HepG2 (cell line): ENCODE results near the gene ZNF544. TPM values are rescaled to one million over a fixed set of nuclear protein-coding genes. Genes with fewer than 3 reads are reported as not detected.

ENCODE experiments used
- ARID5B ChIP-seq: IDR thresholded peaks from 2 replicates; pipeline ENCODE4 v1.4.0; 2020; ENCODE audit warnings: mild to moderate bottlenecking, missing genetic modification reagents
- BORCS8-MEF2B ChIP-seq: sonication (generic); formaldehyde crosslinking; IDR thresholded peaks from 2 replicates; pipeline ENCODE4 v1.8.0; 2022; ENCODE audit warnings: mild to moderate bottlenecking, missing genetic modification reagents
- CREB1 ChIP-seq, 2 experiments: fragments of 450-650 bp in 1 of 2; IDR thresholded peaks; 2 replicates each; pipeline ENCODE4 v1.6.1; 2016 to 2017; ENCODE audit warnings: control low read depth in 1 of 2, mild to moderate bottlenecking in 1 of 2, missing compliant biosample characterization in 1 of 2, missing genetic modification characterization in 1 of 2
- DNMT3B ChIP-seq: conservative IDR thresholded peaks from 2 replicates; pipeline ENCODE4 v1.6.1; 2016; ENCODE audit warnings: missing biosample characterization, control low read depth
- POLR2AphosphoS2 ChIP-seq: IDR thresholded peaks from 2 replicates; pipeline ENCODE4 v1.6.1; 2011; ENCODE audit warnings: low read depth, low read length, improper control_type of control experiment
- ZKSCAN1 ChIP-seq: fragments of 150-350 bp; IDR thresholded peaks from 2 replicates; pipeline ENCODE4 v1.6.1; 2014; ENCODE audit warnings: low read length
- ZNF225 ChIP-seq: sonication (generic); formaldehyde crosslinking; IDR thresholded peaks from 2 replicates; pipeline ENCODE4 v1.4.0; 2020; ENCODE audit warnings: mild to moderate bottlenecking, missing genetic modification reagents
- ZNF280D ChIP-seq: sonication (generic); formaldehyde crosslinking; IDR thresholded peaks from 2 replicates; pipeline ENCODE4 v1.5.1; 2020; ENCODE audit warnings: mild to moderate bottlenecking, missing genetic modification reagents
- ZNF318 ChIP-seq: sonication (generic); formaldehyde crosslinking; IDR thresholded peaks from 2 replicates; pipeline ENCODE4 v1.4.0; 2020; ENCODE audit warnings: mild to moderate bottlenecking, missing genetic modification reagents
- ZNF326 ChIP-seq: sonication (generic); formaldehyde crosslinking; IDR thresholded peaks from 2 replicates; pipeline ENCODE4 v1.4.0; 2020; ENCODE audit warnings: missing genetic modification reagents, borderline replicate concordance
- ZNF691 ChIP-seq: sonication (generic); formaldehyde crosslinking; IDR thresholded peaks from 2 replicates; pipeline ENCODE4 v1.4.0; 2020; ENCODE audit warnings: missing genetic modification reagents, low read depth, mild to moderate bottlenecking, borderline replicate concordance
- ZNF839 ChIP-seq: sonication (generic); formaldehyde crosslinking; IDR thresholded peaks from 2 replicates; pipeline ENCODE4 v1.4.0; 2020; ENCODE audit warnings: missing genetic modification reagents, mild to moderate bottlenecking, borderline replicate concordance
- polyA plus RNA-seq, 8 experiments: library from polyadenylated mRNA; depleted of rRNA in 3 of 8; stranded (reverse) in 7 of 8; unstranded in 1 of 8; fragments of >200 nt; fragmentation: Illumina TruSeq in 4 of 8; extraction: Trizol in 4 of 8; gene quantifications; 2 replicates each; pipeline versions ENCODE4 v1.2.1 to v1.2.3, GENCODE V29; 2011 to 2016; ENCODE audit warnings: low read depth in 4 of 8, missing spikeins in 1 of 8, mixed read lengths in 1 of 8; ENCODE audit not compliant: insufficient read depth in 1 of 8
- total RNA-seq, 5 experiments: library from RNA; depleted of rRNA; stranded (reverse); fragments of >200 nt; fragmentation: Illumina TruSeq; extraction: Trizol; gene quantifications; 2 replicates each; pipeline ENCODE4 v1.2.3, GENCODE V29; 2016; ENCODE audit warnings: low read depth in 1 of 5

ZNF544 gene
- total and polyA plus RNA-seq, 2 of the 13 experiments (the other 11 are each of a cell fraction or from before 2014, with no cell fraction given), result 13.1 to 17.0 TPM

GRCh38 chr19:58278541-58279041, 49.9 kb downstream of the ZNF544 start, which contains the start of gene ZNF8 (continued):
- TF ChIP-seq ZNF839 (CRISPR knock-in tag) (peak; percentile 71; the same call in 1 of the 2 replicates), ZKSCAN1 (no peak), ZNF225 (CRISPR knock-in tag) (peak; percentile 69; the same call in 1 of the 2 replicates), CREB1 (IDR thresholded peaks at IDR 0.05) (peak; percentile 77), CREB1 (CRISPR knock-in tag; IDR thresholded peaks at IDR 0.05) (peak; percentile 81), ZNF691 (CRISPR knock-in tag) (peak; percentile 50; the same call in 1 of the 2 replicates), ZNF318 (peak; percentile 45; the same call in 1 of the 2 replicates), DNMT3B (no peak), ZNF326 (no peak), POLR2AphosphoS2 (no peak), ARID5B (CRISPR knock-in tag) (peak; percentile 55), BORCS8-MEF2B (CRISPR knock-in tag) (peak; percentile 30; the same call in 1 of the 2 replicates), ZNF280D (no peak)
